ENCODE results near the gene PTPRD.

Gene PTPRD

GRCh38 chr9:8430945-8431344 lies 2181.9 kb downstream of the PTPRD start:
- Histone ChIP-seq H3K79me2 (ENCODE audit: control insufficient read depth, low read length) (no peaks in the 10 kb centered on the region), H3K9me2 (replicated peaks; ENCODE audit: control insufficient read depth, low read length) (no peaks in the 10 kb centered on the region), H3K4me3 (ENCODE audit: low read length) (no peak overlapping the region), H3K9me3 (ENCODE audit: control insufficient read depth, insufficient read depth, low read length) (no peaks in the 10 kb centered on the region), H3K36me3 (ENCODE audit: control insufficient read depth, low read length) (no peaks in the 10 kb centered on the region), H3K27me3 (ENCODE audit: control insufficient read depth, low read length) (no peaks in the 10 kb centered on the region), H4K20me1 (ENCODE audit: control insufficient read depth, insufficient read depth, low read depth, low read length) (no peaks in the 10 kb centered on the region), H3K27ac (ENCODE audit: low read depth, low read length) (no peak overlapping the region), H3K4me1 (ENCODE audit: control insufficient read depth, low read length) (no peaks in the 10 kb centered on the region), H3F3A (ENCODE audit: control insufficient read depth, insufficient read depth) (no peaks in the 10 kb centered on the region), H3K4me2 (ENCODE audit: low read length) (no peak overlapping the region)
- TF ChIP-seq CTCF (IDR thresholded peaks at IDR 0.05; ENCODE audit: low read depth, low read length, poor library complexity, severe bottlenecking) (no peak), EZH2phosphoT487 (IDR thresholded peaks at IDR 0.05; ENCODE audit: borderline replicate concordance, low read length) (no peak)

GRCh38 chr9:8429768-8430167 lies 2183.0 kb downstream of the PTPRD start:
- no peaks in the 10 kb centered on the region for H3F3A ChIP-seq (ENCODE audit: control insufficient read depth, insufficient read depth)
- no peaks in the 10 kb centered on the region for H3K9me2 ChIP-seq (replicated peaks; ENCODE audit: control insufficient read depth, low read length)
- no peak overlapping the region for H3K27ac ChIP-seq (ENCODE audit: low read depth, low read length)
- H4K20me1 ChIP-seq (ENCODE audit: control insufficient read depth, insufficient read depth, low read depth, low read length), result no peaks in the 10 kb centered on the region
- TF ChIP-seq CTCF (IDR thresholded peaks at IDR 0.05; ENCODE audit: low read depth, low read length, poor library complexity, severe bottlenecking) (no peak), EZH2phosphoT487 (IDR thresholded peaks at IDR 0.05; ENCODE audit: borderline replicate concordance, low read length) (no peak)
- H3K36me3 ChIP-seq (ENCODE audit: control insufficient read depth, low read length), result no peaks in the 10 kb centered on the region
- H3K4me1 ChIP-seq (ENCODE audit: control insufficient read depth, low read length), result no peaks in the 10 kb centered on the region
- no peak overlapping the region for H3K4me2 ChIP-seq (ENCODE audit: low read length)
- H3K79me2 ChIP-seq (ENCODE audit: control insufficient read depth, low read length), result no peaks in the 10 kb centered on the region
- H3K27me3 ChIP-seq (ENCODE audit: control insufficient read depth, low read length), result no peaks in the 10 kb centered on the region
- no peak overlapping the region for H3K4me3 ChIP-seq (ENCODE audit: low read length)
- no peaks in the 10 kb centered on the region for H3K9me3 ChIP-seq (ENCODE audit: control insufficient read depth, insufficient read depth, low read length)

DNA sequence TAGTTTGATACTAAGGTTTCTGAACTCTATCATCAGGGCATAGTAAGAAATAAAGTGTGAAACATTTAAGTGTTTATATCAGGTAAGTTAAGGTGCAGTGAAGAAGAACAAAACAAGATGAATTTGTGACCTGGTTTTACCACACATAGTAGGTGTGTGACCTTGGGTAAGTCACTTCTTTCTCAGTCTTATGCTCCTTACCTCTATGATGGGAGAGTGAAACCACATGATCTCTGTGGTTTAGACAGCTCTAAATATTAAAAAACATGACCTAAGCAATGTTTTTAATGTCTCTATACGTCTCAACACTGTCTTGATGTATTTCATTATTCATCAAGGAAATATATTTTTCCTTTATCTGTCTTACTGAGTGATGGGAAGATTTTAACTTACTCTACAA lies 2183.6 kb downstream of the PTPRD start:
- Histone ChIP-seq H3K4me3 (ENCODE audit: low read length) (no peak overlapping the region), H3K27ac (ENCODE audit: low read depth, low read length) (no peak overlapping the region), H3K27me3 (ENCODE audit: control insufficient read depth, low read length) (no peaks in the 10 kb centered on the region), H3K4me2 (ENCODE audit: low read length) (no peak overlapping the region), H3K9me3 (ENCODE audit: control insufficient read depth, insufficient read depth, low read length) (no peaks in the 10 kb centered on the region), H3K79me2 (ENCODE audit: control insufficient read depth, low read length) (no peaks in the 10 kb centered on the region), H3F3A (ENCODE audit: control insufficient read depth, insufficient read depth) (no peaks in the 10 kb centered on the region), H3K4me1 (ENCODE audit: control insufficient read depth, low read length) (no peaks in the 10 kb centered on the region), H3K9me2 (replicated peaks; ENCODE audit: control insufficient read depth, low read length) (no peaks in the 10 kb centered on the region), H3K36me3 (ENCODE audit: control insufficient read depth, low read length) (no peaks in the 10 kb centered on the region), H4K20me1 (ENCODE audit: control insufficient read depth, insufficient read depth, low read depth, low read length) (no peaks in the 10 kb centered on the region)
- no peak for TF ChIP-seq CTCF (IDR thresholded peaks at IDR 0.05; ENCODE audit: low read depth, low read length, poor library complexity, severe bottlenecking)
- TF ChIP-seq EZH2phosphoT487 (IDR thresholded peaks at IDR 0.05; ENCODE audit: borderline replicate concordance, low read length), result no peak

GRCh38 chr9:8428389-8428788 lies 2184.4 kb downstream of the PTPRD start:
- no peak overlapping the region for H3K4me3 ChIP-seq (ENCODE audit: low read length)
- no peaks in the 10 kb centered on the region for H3K27me3 ChIP-seq (ENCODE audit: control insufficient read depth, low read length)
- H3K36me3 ChIP-seq (ENCODE audit: control insufficient read depth, low read length), result no peaks in the 10 kb centered on the region
- no peaks in the 10 kb centered on the region for H3K9me2 ChIP-seq (replicated peaks; ENCODE audit: control insufficient read depth, low read length)
- no peaks in the 10 kb centered on the region for H3K79me2 ChIP-seq (ENCODE audit: control insufficient read depth, low read length)
- TF ChIP-seq EZH2phosphoT487 (IDR thresholded peaks at IDR 0.05; ENCODE audit: borderline replicate concordance, low read length), result no peak
- TF ChIP-seq CTCF (IDR thresholded peaks at IDR 0.05; ENCODE audit: low read depth, low read length, poor library complexity, severe bottlenecking), result no peak
- H3K9me3 ChIP-seq (ENCODE audit: control insufficient read depth, insufficient read depth, low read length), result no peaks in the 10 kb centered on the region
- H3K4me2 ChIP-seq (ENCODE audit: low read length), result no peak overlapping the region
- no peaks in the 10 kb centered on the region for H3F3A ChIP-seq (ENCODE audit: control insufficient read depth, insufficient read depth)
- no peak overlapping the region for H3K27ac ChIP-seq (ENCODE audit: low read depth, low read length)
- no peaks in the 10 kb centered on the region for H3K4me1 ChIP-seq (ENCODE audit: control insufficient read depth, low read length)
- H4K20me1 ChIP-seq (ENCODE audit: control insufficient read depth, insufficient read depth, low read depth, low read length), result no peaks in the 10 kb centered on the region

Measured in DOHH2 (cell line).